Stimulated activated CD8-positive, alpha-beta memory T cell treated with anti-CD3 and anti-CD28 coated beads, Interleukin-4, amount 100 ng/mL, for 48 hours (primary cell): Measurements from ENCODE around the gene CHST11.
"Not testable (repeated sequence)": the region's sequence is repeated elsewhere in the genome, so short reads cannot be mapped to it uniquely, and the experiment has no call there.

Experiments used
- DNase-seq: peaks from one replicate; pipeline ENCODE4 v3.0.0-alpha.2; 2020

Gene CHST11

DNA sequence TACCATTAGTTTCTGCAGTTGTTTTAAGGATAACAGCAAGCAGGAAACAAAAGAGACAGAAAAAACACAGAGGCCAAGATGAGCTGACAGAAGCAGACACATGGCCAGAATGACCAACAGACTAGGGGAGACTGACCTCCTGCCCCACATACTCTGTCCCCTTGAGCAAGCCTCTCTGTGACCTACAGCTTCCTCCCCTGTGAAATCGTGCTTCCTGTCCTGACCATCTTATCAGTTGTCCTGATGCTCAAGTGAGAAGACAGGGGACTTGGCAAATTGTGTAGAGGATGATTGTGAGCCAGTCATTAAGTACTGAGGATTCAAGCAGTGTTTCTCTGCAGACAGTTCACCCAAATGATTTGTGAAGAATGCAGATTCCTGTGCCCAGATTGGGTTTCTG is 272.3 kb downstream of the CHST11 start:
- no peak for DNase-seq

DNA sequence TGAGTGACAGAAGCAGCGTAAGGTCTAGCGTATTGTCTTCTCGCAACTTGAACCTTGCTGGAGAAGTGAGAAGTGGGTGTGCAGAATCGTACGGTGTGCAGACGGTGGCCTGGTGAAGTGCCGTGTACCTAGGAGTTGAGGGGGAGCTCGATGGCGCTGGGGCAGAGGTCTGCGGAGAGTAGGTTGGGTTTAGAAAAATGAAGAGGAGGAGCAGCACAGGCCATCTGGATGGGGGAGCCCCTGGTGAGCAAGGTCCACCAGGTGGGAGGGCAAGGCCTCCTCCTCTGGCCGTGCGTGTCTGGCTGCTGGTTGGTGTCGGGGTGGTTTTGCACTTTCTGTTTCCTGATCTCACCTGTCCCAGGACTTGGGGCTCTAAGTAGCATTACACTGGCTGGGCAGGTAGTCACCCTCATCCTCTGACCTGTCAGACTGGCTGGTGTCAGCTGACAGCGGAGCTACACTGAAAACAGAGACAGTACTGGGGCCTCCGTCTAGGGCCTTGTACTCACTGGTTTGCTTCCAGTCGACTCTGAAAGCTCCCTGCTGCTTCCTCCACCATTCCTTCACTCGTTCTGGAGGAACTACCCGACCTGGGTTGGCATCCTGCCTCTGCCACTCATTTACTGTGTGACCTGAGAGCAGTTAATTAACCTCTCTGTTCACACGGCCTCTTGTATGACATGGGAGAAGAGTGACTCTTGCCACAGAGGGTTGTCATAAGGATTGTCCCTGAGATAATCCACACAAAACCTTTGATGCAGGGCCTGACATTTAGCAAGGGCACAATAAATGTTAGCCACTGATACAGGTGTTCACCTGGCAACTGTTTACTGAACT is 273.1 kb downstream of the CHST11 start:
- DNase-seq, result no peak

DNA sequence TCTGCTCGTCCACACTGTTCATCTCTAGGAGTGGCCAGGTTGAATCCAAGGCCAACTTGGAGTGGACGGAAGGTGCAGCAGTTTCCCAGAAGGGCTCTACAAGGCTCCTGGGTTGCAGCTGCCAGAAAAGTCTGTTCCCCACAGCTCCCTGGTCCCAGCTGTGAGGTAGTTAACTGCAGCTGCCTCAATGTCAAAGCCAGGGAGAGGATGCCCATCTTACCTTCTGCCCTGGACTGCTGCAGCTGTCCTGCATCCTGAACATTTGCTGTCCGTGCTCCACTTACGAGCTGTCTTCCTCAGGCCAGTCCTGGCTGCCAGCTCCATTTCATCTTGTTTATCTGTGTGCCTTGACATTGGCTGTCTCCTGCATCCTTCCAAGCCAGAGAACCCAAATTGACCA is 274.0 kb downstream of the CHST11 start:
- DNase-seq, result no peak

DNA sequence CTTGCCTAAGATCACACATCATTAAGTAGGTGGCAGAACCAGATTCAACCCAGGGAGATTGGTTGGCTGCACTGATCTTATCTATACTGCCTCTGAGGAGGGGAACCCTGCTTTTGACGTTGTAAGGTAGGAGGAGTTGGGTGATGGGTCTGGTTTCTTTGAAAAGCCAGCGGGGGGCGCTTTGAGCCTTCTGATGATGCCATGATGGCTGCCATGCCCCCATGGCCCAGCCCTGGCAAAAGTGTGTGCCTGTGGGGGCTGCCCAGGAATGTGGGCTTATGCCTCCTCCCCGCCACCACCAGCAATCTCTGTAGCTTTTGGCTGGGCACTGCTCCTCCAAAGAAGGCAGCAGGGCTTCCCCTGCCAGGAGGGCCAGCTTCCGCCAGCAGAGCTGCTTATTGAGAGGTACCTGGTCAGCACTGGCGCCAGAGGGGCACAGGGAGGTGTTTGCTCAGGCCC is 277.0 kb downstream of the CHST11 start:
- peak; percentile 61 for DNase-seq

DNA sequence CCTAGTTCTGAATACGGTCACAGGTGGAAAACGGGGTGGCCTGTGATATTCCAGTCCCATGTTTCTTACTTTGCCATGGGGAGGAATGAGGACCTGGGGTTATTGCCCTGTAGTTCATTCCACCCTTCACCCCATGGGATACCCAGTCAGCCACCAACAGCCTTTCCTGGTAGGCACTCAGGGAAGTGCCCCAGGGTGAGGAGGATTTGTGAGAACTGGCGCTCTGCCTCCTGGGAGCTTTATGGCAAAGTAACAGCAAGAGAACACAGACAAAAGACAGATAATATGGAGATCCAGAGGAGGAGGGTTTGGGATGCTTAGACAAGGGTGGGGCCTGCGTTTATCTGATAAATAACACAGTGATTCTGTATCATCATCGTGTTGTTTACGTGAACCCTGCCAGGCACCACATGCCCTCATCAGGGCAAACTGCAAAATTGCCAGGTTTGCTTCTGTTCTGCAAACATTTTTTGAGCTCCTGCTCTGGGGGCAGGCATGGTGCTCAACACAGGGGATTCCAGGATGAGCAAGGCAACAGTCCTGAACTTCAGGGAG is 277.9 kb downstream of the CHST11 start:
- DNase-seq, result no peak

DNA sequence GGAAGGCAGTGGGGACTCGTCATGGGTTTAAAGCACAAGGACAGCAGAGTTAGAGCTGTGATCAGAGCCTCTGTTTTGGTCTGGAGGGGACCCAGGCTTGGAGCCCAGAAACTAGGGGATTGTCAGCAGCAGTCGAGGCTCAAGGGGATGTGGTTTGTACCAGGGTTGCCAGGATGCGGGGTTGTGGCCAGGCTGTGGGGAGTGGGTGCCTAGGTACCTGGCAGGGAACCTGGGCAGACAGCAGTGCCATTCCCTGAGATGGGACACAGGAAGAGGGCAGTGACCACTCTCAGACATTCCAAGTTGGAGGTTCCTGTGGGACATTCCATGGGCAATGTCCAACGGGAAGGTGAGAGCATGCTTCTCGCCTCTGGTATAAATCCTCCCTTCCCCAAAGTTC is 279.1 kb downstream of the CHST11 start:
- no peak for DNase-seq

DNA sequence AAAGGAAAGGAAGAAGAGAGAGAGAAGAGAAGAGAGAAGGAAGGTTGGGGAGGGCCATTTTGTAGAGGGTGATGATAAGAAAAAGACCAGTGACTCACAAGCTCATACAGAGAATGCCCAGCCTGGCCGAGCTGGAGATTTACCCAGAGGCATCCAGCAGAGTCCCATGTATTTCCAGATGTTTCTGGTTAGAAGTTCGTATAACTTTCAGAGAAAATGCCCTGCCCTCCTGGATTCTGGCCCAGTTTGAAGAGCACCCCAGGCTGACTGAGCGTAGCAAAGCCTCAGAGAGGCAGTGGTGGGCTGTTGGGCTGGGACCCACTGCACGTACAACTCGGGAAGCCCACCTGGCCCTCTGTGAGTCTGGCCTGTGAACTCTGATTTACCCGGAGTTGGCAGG is 279.6 kb downstream of the CHST11 start:
- DNase-seq, result no peak

DNA sequence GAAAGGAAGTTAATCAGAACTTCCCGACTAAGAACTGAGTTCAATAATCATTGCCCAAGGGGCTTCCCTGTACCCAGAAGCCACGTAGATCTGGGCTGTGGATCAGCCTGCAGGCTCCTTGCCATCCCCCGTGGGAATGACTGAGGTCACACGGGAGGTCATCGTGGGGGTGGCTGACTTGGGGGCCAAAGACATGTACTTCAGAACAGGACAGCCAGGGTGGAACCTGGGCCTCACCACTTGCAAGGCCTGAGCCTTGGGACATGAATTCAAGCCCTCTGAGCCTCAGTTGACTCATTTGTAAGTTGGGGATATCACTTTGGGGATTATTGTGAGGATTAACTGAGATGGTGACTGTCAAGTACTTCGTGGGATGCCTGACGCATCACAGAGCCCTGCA is 280.4 kb downstream of the CHST11 start:
- DNase-seq, result no peak

DNA sequence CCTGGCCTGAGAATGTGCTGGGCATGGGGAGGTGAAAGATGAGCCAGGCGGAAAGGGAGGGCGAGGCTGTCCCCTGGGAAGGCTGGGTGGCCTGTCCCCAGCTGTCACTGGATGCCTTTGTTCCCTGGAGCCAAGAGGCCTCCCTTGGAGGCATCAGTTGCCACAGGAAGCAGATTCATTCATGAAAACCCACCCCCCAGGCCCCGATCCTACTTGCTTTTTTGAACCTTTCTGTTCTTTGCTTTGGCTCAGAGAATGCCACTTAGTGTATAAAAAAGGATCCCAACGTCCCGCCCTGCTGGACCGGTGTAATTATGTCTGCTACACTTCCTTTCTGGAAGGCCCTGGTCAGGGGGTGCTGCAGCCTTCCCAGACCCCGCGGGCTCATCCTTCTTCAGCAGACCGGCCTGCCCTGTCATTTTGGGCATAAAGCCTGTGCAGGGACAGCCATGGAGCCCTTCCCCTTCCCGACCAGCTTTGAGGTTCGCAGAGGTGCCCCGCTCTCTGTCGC is 281.1 kb downstream of the CHST11 start:
- DNase-seq, result no peak

DNA sequence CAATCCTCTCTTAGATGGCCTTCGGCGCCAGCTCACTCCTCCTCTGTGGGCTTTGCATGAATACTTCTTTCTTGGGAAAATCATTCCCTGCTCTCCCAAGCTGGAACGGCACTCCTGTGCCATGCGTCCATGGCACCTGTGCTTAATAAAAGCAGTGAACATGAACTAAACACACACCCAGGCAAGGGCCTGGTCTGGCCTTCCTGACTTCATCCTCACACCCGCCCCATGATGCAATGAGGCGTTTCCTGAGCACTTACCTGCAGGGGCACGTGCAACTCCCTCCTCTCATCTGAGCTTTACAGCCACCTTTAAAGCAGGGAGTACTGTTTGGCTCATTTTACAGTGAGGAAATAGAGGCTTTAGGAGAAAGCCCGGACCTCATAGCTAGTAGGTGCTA is 281.6 kb downstream of the CHST11 start:
- DNase-seq, result no peak

DNA sequence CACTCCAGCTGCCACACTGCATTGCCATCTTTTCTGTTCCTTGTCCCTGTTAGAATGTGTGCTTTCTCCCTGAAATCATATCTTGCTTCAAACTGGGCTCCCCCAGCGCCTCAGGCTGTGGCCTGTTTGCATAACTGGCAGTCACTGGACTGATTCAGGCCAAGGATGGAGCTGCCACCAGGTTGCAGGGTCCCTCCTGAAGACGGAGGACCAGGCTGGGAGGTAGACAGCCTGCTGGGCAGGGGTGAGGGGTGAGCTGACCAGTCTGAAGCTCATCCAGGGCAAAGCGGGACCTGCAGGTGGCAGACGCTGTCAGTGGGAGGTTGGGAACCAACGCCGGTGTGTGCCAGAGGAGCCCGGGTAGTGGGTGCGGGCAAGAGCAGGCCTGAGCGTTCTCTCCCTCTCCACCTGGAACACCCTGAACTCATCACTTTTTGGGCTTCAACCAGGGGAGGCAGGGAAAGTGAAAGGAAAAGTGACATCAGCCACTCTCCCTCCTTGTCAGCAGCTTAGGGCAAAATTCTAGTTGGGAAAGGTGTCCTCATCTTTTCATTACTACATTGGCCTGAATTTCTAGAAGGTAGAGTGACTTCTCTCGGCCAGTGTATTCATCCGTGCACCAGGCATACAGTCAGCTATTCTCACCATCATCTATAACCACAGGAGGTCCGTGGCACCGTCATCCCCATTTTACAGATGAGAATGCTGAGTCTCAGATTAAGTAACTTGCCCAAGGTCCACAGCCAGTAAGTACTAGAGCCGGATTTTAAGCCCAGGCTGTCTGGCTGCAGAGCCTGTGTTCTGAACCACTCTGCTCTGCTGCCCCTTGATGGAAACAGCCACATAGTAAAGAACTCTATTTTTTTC is 282.3 kb downstream of the CHST11 start:
- DNase-seq, result no peak

DNA sequence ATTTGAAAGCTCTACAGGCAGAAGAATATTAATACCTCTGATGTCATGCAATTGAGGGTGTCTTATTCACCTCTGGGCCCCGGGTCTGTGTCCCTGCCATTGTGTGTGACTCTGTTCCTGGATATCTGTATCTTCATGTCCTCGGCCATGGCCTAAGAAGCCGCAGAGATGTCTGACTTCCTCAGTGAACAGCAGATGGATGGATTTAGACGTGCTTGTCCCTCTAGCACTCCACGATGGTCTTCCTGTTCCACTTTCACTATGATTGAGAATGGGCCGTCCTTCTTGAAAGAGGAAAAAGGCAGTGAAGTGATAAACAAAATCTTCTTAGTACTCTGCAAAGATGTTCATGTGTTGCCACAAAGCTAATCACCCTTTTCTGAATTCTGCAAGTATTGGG is 283.9 kb downstream of the CHST11 start:
- DNase-seq, result no peak

DNA sequence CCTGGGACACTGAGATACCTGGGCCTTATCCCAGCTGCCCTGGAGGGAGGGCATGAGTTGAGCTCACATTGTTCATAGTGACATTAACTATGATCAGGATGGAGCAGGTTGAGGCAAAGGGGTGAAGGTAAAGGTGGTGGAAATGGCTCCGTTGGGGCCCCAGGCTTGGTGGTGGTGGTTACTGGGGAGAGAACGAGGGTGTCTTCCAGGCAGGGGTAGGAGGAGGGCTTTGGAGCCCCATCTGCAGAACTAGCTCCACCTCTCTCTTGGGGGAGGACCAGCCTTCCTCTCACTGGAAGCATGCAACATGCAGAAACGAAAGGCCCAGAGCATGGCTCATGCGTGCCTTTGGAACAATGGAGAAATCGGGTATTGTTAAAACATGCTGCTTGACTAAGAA is 284.3 kb downstream of the CHST11 start:
- no peak for DNase-seq

DNA sequence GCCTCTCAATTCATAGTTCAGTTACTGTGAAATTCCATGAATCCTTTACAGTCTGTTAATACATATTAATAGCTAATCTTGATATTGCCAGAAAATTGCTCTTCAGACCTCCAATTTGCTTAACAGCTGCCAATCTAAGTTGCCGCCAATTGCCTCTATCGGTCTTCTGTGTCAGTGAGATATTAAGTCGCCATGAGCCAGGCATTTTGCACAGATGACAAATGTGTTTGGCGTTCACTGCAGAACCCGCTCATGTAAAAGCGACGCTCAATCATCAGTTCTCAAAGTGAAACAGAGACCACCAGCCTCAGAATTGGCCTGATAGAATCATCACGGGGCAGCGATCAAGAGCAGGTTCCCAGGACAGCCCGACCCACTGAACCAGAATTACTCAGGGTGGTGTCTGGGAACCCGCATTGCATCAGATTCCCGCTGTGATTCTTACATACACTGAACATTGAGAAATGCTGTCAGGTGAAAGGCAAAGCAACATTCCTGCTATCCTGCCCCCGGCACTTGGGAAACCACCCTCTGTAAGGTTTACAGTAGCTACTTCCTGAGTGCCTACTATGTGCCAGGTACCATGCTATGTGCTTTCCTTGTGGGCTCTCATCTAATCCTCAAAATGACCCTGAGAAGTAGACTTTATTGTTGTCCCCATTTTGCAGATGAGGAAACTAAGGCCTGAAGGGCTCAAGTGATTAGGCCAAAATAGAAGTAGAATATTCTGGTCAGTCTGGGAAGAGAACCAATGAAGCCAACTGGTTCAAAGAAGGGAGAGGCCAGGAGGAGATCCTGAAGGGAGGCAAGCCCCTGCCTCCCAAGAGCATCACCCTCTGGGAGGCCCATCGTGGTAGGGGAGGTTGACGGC is 285.0 kb downstream of the CHST11 start:
- no peak for DNase-seq

DNA sequence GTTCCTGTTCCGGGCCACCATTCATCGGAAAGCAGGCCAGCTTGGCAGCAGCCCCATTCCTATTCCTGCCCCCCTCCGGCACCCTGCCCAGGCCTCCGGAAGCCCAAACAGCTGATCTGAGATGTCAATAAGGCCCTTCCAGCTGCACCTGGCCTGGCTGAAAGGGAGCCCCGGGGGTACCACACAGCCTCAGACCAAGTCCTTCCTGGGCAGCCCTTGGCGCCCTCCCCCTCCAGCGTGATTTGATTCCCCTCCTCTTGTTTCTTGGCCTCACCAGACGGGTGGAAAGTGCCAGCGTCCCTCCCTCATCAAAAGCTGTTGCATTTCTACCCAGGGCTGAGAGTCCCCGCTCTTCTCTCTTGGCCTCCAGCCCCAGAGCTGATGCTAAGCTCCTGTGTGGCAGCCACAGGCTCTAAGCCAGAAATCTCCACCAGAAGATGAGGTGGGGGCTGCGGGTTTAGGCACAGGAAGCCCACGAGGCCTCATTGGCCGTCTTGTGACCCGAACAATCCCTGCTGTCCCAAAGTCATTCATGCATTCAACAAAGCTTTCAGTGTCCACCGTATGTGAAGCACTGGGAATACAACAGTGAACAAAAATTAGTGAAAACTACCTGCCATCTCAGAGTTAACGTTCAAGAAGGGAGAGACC is 285.9 kb downstream of the CHST11 start:
- DNase-seq, result no peak

DNA sequence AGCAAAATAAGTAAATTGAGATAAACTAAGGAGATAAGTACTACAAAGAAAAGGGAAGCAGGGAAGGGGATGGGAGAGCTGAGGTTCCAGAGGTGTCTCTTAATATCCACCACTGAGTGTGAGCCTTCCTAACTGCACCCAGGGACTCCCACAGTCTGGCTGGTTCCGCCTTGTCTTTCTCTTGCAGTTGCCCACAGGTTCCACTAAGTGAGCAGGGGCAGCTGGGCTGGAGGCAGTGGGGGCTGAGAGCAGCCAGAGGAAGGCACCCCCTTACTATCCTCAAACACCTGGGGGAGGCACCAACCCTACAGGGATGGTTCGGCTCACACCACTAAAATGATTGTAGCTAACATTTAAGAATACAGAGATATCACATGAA is 286.4 kb downstream of the CHST11 start:
- no peak for DNase-seq

DNA sequence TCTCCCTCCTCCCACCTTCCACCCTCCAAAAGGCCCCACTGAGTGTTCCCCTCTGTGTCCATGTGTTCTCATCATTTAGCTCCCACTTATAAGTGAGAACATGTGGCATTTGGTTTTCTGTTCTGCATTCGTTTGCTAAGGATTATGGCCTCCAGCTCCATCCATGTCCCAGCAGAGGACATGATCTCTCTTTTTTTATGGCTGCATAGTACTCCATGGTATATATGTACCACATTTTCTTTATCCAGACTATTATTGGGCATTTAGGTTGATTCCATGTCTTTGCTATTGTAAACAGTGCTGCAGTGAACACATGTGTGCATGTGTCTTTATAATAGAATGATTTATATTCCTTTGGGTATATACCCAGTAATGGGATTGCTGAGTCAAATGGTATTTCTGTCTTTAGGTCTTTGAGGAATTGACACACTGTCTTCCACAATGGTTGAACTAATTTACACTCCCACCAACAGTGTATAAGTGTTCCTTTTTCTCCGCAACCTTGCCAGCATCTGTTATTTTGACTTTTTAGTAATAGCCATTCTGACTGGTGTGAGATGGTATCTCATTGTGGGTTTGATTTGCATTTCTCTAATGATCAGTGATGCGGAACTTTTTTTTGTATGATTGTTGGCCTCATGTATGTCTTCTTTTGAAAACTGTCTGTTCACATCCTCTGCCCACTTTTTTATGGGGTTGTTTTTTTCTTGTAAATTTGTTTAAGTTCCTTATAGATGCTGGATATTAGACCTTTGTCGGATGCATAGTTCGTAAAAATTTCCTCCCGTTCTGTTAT is 287.2 kb downstream of the CHST11 start:
- DNase-seq, result not testable (repeated sequence)

DNA sequence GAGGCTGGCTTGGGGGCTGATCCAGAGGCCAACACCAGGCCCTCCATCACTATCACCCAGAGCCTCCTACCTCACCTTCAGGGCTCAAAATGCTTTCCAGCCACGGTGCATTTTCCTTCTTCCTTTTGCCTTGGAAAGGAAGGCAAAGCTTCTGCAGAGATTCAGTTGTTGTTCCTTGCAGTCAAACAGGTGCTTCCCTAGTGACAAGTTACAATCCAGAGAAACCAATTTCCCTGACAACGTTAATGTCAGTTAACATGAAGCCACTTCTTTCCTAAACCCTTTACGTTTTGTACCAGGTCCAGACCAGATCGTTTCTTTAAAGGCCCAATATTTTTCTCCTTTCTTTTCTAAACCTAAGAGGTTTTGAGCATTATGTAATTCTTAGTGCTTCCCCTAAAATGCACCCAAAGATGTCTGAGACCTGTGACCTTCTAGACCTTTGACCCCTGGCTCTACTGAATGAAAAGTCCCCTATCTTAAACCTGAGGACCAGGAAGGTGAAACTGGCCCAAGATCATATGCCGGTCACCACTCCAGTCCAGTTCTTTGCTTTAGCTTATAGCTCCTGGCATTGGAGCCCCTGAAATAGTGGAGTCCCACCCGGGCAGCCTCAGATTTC is 289.8 kb downstream of the CHST11 start:
- DNase-seq, result no peak

DNA sequence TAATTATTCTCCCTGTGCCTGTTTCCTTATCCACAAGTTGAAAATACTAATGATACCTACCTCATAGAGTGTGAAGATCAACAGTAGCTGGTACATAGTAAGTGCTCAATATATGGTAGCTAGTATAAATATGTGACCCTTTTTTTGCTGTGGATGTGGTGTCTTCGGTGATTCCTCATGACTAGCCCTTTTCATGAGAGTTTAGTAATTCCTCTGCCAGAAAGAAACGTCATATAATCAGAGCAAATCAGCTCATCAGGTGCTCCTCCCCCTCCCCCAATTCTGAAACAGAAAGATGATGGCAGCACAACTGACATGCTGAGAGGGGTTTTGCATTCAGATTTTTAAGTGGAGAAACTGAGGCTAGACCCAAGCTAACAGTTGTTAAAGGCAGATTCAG is 290.6 kb downstream of the CHST11 start:
- no peak for DNase-seq

DNA sequence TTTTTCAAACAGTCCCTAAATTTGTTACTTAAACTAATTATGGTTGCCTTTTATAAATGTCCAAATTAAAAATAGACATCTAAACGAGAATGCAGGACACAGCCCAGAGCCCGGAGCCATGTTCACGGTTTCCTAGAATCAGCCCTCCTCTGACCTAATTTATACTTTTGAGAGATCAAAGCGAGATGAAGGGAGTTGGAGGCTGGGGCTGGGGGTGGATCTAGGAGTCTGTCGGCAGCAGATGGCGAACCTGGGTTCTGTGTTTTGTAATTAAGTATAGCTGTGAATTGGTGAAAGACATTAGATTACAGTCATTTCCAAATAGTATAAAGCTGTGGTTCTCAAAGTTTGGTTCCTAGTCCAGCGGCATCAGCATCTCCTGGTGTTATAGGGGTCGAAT is 291.2 kb downstream of the CHST11 start:
- no peak for DNase-seq

DNA sequence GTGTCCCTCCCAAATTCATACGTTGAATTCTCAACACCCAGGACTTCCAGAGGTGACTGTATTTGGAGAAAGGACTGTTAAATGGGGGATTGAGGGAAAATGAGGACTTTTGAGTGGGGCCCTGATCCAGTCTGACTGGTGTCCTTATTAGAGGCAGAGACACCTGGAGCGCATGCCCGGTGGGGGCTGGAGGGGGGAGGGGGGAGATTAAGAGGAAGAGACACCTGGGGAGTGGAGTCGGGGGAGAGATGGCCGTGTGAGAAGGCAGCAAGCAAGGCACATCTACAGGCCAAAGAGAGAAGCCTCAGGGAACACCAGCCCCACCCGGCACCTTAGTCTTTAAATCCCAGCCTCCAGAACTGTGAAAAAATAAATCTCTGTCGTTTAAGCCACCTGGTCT is 291.6 kb downstream of the CHST11 start:
- peak; percentile 19 for DNase-seq
